HepG2 (cell line): ENCODE data around the gene PDE1C. TPM values are rescaled to one million over a fixed set of nuclear protein-coding genes. Genes with fewer than 3 reads are reported as not detected.

ENCODE experiments used
- ATAC-seq: fragments of 200-7000 bp; cut with Tn5 transposase; 3 replicates; pipeline ENCODE4 v1.9.1; 2020; ENCODE audit warnings: mild to moderate bottlenecking, moderate library complexity
- BruUV-seq: library from RNA; stranded (reverse); fragments of 400-500 nt; replicated peaks from 2 replicates; lab custom pipeline; 2021; lab: Mats Ljungman, UMichigan
- CTCF ChIA-PET: fragments of 300-600 bp; formaldehyde crosslinking; extraction: SDS; loops from one replicate; lab custom pipeline; 2021; ENCODE audit warnings: low total read pairs, inconsistent platforms, low intra/inter-chr PET ratio; lab: Yijun Ruan, JAX
- POLR2A ChIA-PET: fragments of 350-600 bp; sonication (Branson Sonifier 250); formaldehyde crosslinking; loops from one replicate; lab custom pipeline; 2020; ENCODE audit warnings: antibody characterized with exemption, inconsistent platforms; lab: Yijun Ruan, JAX
- DNase-seq: peaks from one replicate; pipeline ENCODE4 v3.0.0-alpha.2; 2015; ENCODE audit warnings: low spot score
- FAIRE-seq: peaks from 3 replicates; lab custom pipeline; 2011; peaks lifted over from hg19 to GRCh38; lab: Jason Lieb, UNC
- H2AFZ ChIP-seq: one replicate; pipeline ENCODE4 v1.6.1; 2011; ENCODE audit warnings: low read length, inconsistent platforms
- H3K27ac ChIP-seq: fragments of 300-600 bp; 3 replicates; pipeline ENCODE4 v1.8.0; 2011; ENCODE audit warnings: mixed run types, mild to moderate bottlenecking, mixed read lengths, low read length, inconsistent platforms; ENCODE audit not compliant: insufficient read depth; ENCODE audit errors: extremely low read length
- H3K27me3 ChIP-seq, 2 experiments: fragments of 200-600 bp in 1 of 2; 2 replicates in 1 of 2; 3 replicates in 1 of 2; pipeline versions ENCODE4 v1.6.0 to v1.8.0; 2011; ENCODE audit warnings: low read length in 2 of 2, mild to moderate bottlenecking in 2 of 2, moderate library complexity in 2 of 2, inconsistent platforms in 1 of 2; ENCODE audit not compliant: insufficient read depth in 2 of 2, control insufficient read depth in 1 of 2
- H3K36me3 ChIP-seq, 2 experiments: fragments of 200-600 bp in 1 of 2; replicated peaks in 1 of 2; 2 replicates in 1 of 2; 3 replicates in 1 of 2; pipeline versions ENCODE4 v1.5.1 to v1.8.0; 2011; ENCODE audit warnings: low read length in 2 of 2, inconsistent platforms in 1 of 2; ENCODE audit not compliant: insufficient read depth in 2 of 2, control insufficient read depth in 1 of 2
- H3K4me1 ChIP-seq: 2 replicates; pipeline ENCODE4 v1.5.1; 2012; ENCODE audit warnings: low read length, inconsistent platforms; ENCODE audit not compliant: insufficient read depth
- H3K4me2 ChIP-seq: 2 replicates; pipeline ENCODE4 v1.6.0; 2011; ENCODE audit warnings: low read depth, low read length, inconsistent platforms
- H3K4me3 ChIP-seq, 3 experiments: fragments of 200-600 bp in 1 of 3; sonication (generic), shearing (Covaris generic) in 1 of 3; replicated peaks in 1 of 3; 2 replicates each; pipeline ENCODE4 v1.5.1; 2011 to 2016; ENCODE audit warnings: low read length in 3 of 3, inconsistent platforms in 2 of 3, low read depth in 2 of 3, mild to moderate bottlenecking in 2 of 3, control low read depth in 1 of 3, mixed read lengths in 1 of 3; ENCODE audit not compliant: insufficient read depth in 1 of 3
- H3K79me2 ChIP-seq: one replicate; pipeline ENCODE4 v1.6.1; 2011; ENCODE audit warnings: low read length, inconsistent platforms; ENCODE audit not compliant: insufficient read depth
- H3K9ac ChIP-seq: 2 replicates; pipeline ENCODE4 v1.6.0; 2011; ENCODE audit warnings: mild to moderate bottlenecking, low read depth, low read length, inconsistent platforms; ENCODE audit not compliant: insufficient read depth
- H3K9me3 ChIP-seq: 2 replicates; pipeline ENCODE4 v1.5.1; 2012; ENCODE audit warnings: mild to moderate bottlenecking, low read length
- H4K20me1 ChIP-seq: 2 replicates; pipeline ENCODE4 v1.6.0; 2011; ENCODE audit warnings: inconsistent platforms, mild to moderate bottlenecking, low read length, moderate library complexity; ENCODE audit not compliant: insufficient read depth
- AHR ChIP-seq: IDR thresholded peaks from 2 replicates; pipeline ENCODE4 v1.6.1; 2018; ENCODE audit warnings: missing genetic modification reagents, missing compliant biosample characterization
- CBX2 ChIP-seq, 2 experiments: fragments of 200-600 bp in 1 of 2; sonication (generic); formaldehyde crosslinking in 1 of 2; IDR thresholded peaks; 2 replicates each; pipeline versions ENCODE4 v1.7.0 to v1.8.1; 2018 to 2022; ENCODE audit warnings: low read depth in 2 of 2, low read length in 1 of 2, mild to moderate bottlenecking in 1 of 2, missing genetic modification reagents in 1 of 2
- HNF4G ChIP-seq, 2 experiments: sonication (generic) in 1 of 2; formaldehyde crosslinking in 1 of 2; IDR thresholded peaks; 2 replicates each; pipeline versions ENCODE4 v1.4.0 to v1.6.1; 2011 to 2020; ENCODE audit warnings: borderline replicate concordance in 2 of 2, low read depth in 2 of 2, mild to moderate bottlenecking in 2 of 2, low read length in 1 of 2, missing genetic modification reagents in 1 of 2, moderate library complexity in 1 of 2
- MXI1 ChIP-seq: IDR thresholded peaks from 3 replicates; pipeline ENCODE4 v1.6.1; 2012; ENCODE audit warnings: low read depth, low read length, inconsistent platforms, borderline replicate concordance
- REL ChIP-seq: sonication (generic); formaldehyde crosslinking; conservative IDR thresholded peaks from 2 replicates; pipeline ENCODE4 v1.8.0; 2022; ENCODE audit warnings: mild to moderate bottlenecking, missing genetic modification reagents, moderate library complexity
- ZNF136 ChIP-seq: sonication (generic); formaldehyde crosslinking; IDR thresholded peaks from 2 replicates; pipeline ENCODE4 v1.8.1; 2022; ENCODE audit warnings: low read depth, mild to moderate bottlenecking, moderate library complexity, missing genetic modification reagents
- ZNF232 ChIP-seq: sonication (generic); formaldehyde crosslinking; IDR thresholded peaks from 2 replicates; pipeline ENCODE4 v1.4.0; 2020; ENCODE audit warnings: missing genetic modification reagents, borderline replicate concordance
- ZNF296 ChIP-seq: sonication (generic); formaldehyde crosslinking; conservative IDR thresholded peaks from 2 replicates; pipeline ENCODE4 v1.5.0; 2020; ENCODE audit warnings: mild to moderate bottlenecking, missing genetic modification reagents
- WGBS: methylation state at CpG from one replicate; pipeline ENCODE4 v1.1.6; 2017; ENCODE audit warnings: low lambda C conversion rate; 5-methylcytosine and 5-hydroxymethylcytosine counted together
- in situ Hi-C: cut with HindIII; loops from 2 replicates; pipeline ENCODE4 v1.10.0; 2017; ENCODE audit warnings: low pct_unique_long_range_greater_than_20kb; ENCODE audit not compliant: extremely low pct_ligation_motif_present
- intact Hi-C: fragments of 100-400 bp; cut with micrococcal nuclease; formaldehyde crosslinking; loops from one replicate; pipeline ENCODE4 v1.10.0; 2022; ENCODE audit not compliant: unreplicated experiment
- polyA plus RNA-seq, 8 experiments: library from polyadenylated mRNA; depleted of rRNA in 3 of 8; stranded (reverse) in 7 of 8; unstranded in 1 of 8; fragments of >200 nt; fragmentation: Illumina TruSeq in 4 of 8; extraction: Trizol in 4 of 8; gene quantifications; 2 replicates each; pipeline versions ENCODE4 v1.2.1 to v1.2.3, GENCODE V29; 2011 to 2016; ENCODE audit warnings: low read depth in 4 of 8, missing spikeins in 1 of 8, mixed read lengths in 1 of 8; ENCODE audit not compliant: insufficient read depth in 1 of 8
- total RNA-seq, 5 experiments: library from RNA; depleted of rRNA; stranded (reverse); fragments of >200 nt; fragmentation: Illumina TruSeq; extraction: Trizol; gene quantifications; 2 replicates each; pipeline ENCODE4 v1.2.3, GENCODE V29; 2016; ENCODE audit warnings: low read depth in 1 of 5
- TF ChIP-seq, protein P1 (sequence below): IDR thresholded peaks from 2 replicates; pipeline ENCODE4 v1.6.1; 2016; ENCODE audit warnings: mild to moderate bottlenecking
- TF ChIP-seq, protein P2 (sequence below): sonication (generic); formaldehyde crosslinking; IDR thresholded peaks from 2 replicates; pipeline ENCODE4 v1.4.0; 2020; ENCODE audit warnings: mild to moderate bottlenecking, missing genetic modification reagents

The PDE1C gene
- total and polyA plus RNA-seq, 2 of the 13 experiments (the other 11 are each of a cell fraction or from before 2014, with no cell fraction given) = not detected

GRCh38 chr7:31958226-31958625 lies 112.0 kb downstream of the PDE1C start:
- ChIA-PET POLR2A (no interaction called here), CTCF (no interaction called here)
- intact Hi-C loops (no loop called here), in situ Hi-C loops (no loop called here)
- H3K4me2 ChIP-seq = no peak overlapping the region
- no peak overlapping the region for H3K27ac ChIP-seq
- no peak overlapping the region for H2AFZ ChIP-seq
- 2% methylated on average over 2 of the region's 2 CpGs for WGBS
- H3K79me2 ChIP-seq = no peaks in the 10 kb centered on the region
- TF ChIP-seq, protein P1, sequence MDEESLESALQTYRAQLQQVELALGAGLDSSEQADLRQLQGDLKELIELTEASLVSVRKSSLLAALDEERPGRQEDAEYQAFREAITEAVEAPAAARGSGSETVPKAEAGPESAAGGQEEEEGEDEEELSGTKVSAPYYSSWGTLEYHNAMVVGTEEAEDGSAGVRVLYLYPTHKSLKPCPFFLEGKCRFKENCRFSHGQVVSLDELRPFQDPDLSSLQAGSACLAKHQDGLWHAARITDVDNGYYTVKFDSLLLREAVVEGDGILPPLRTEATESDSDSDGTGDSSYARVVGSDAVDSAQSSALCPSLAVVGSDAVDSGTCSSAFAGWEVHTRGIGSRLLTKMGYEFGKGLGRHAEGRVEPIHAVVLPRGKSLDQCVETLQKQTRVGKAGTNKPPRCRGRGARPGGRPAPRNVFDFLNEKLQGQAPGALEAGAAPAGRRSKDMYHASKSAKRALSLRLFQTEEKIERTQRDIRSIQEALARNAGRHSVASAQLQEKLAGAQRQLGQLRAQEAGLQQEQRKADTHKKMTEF (CRISPR knock-in tag) = no peak
- TF ChIP-seq AHR (no peak), MXI1 (no peak), ZNF232 (no peak), CBX2 (IDR thresholded peaks at IDR 0.05; ENCODE audit: low read depth, low read length) (no peak), CBX2 (CRISPR knock-in tag; IDR thresholded peaks at IDR 0.05; ENCODE audit: low read depth) (no peak), REL (no peak), ZNF136 (CRISPR knock-in tag) (no peak), ZNF296 (no peak), HNF4G (IDR thresholded peaks at IDR 0.05; ENCODE audit: borderline replicate concordance, low read depth, low read length) (no peak), HNF4G (CRISPR knock-in tag; IDR thresholded peaks at IDR 0.05; ENCODE audit: borderline replicate concordance, low read depth) (no peak)
- TF ChIP-seq, protein P2, sequence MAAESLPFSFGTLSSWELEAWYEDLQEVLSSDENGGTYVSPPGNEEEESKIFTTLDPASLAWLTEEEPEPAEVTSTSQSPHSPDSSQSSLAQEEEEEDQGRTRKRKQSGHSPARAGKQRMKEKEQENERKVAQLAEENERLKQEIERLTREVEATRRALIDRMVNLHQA (CRISPR knock-in tag) = no peak
- H3K27me3 ChIP-seq = no peaks in the 10 kb centered on the region
- H3K9me3 ChIP-seq = no peaks in the 10 kb centered on the region
- H3K9ac ChIP-seq = no peak overlapping the region
- no peaks in the 10 kb centered on the region for H4K20me1 ChIP-seq
- H3K4me3 ChIP-seq = no peak overlapping the region
- FAIRE-seq (no peak), DNase-seq (no peak), ATAC-seq (no peak)
- no TSS peak for BruUV-seq
- no peaks in the 10 kb centered on the region for H3K4me1 ChIP-seq
- H3K36me3 ChIP-seq = no peaks in the 10 kb centered on the region
